Esophagus muscularis mucosa (tissue), 4 donors: ENCODE measurements around the gene CDADC1. TPM values are rescaled to one million over a fixed set of nuclear protein-coding genes. Genes with fewer than 3 reads are reported as not detected.
A peak's percentile ranks its signal among the peaks of the same experiment; 100 is the strongest.

Source experiments
- DNase-seq: peaks from one replicate; pipeline ENCODE4 v3.0.0-alpha.2; 2017; ENCODE audit errors: extremely low spot score
- H3K27ac ChIP-seq, 4 donors: fragments of 200-600 bp; sonication (generic); replicated peaks in 1 of 4; 1 replicate in 3 of 4; 2 replicates in 1 of 4; pipeline ENCODE4 v1.5.1; 2016 to 2019; ENCODE audit warnings: mild to moderate bottlenecking in 1 of 4
- H3K27me3 ChIP-seq, 4 donors: fragments of 200-600 bp; sonication (generic); one replicate each; pipeline versions ENCODE4 v1.5.1 to v1.6.0; 2016 to 2019
- H3K36me3 ChIP-seq, 4 donors: fragments of 200-600 bp; sonication (generic); one replicate each; pipeline ENCODE4 v1.5.1; 2016 to 2019
- H3K4me1 ChIP-seq, 4 donors: fragments of 200-600 bp; sonication (generic); one replicate each; pipeline ENCODE4 v1.5.1; 2016 to 2019
- H3K4me3 ChIP-seq, 4 donors: fragments of 200-600 bp; sonication (generic); 1 replicate in 2 of 4; 2 replicates in 2 of 4; pipeline ENCODE4 v1.5.1; 2016 to 2019; ENCODE audit warnings: mild to moderate bottlenecking in 4 of 4, moderate library complexity in 1 of 4
- H3K9me3 ChIP-seq, 4 donors: fragments of 200-600 bp; sonication (generic); 1 replicate in 3 of 4; 2 replicates in 1 of 4; pipeline ENCODE4 v1.5.1; 2016 to 2019
- CTCF ChIP-seq, 3 experiments: fragments of 200-600 bp in 2 of 3; fragments of 450-650 bp in 1 of 3; sonication (generic) in 2 of 3; IDR thresholded peaks; one replicate each; pipeline ENCODE4 v1.5.1; 2017 to 2019; ENCODE audit warnings: antibody characterized with exemption in 3 of 3, mild to moderate bottlenecking in 2 of 3, moderate library complexity in 1 of 3
- EP300 ChIP-seq: sonication (generic); formaldehyde crosslinking; IDR thresholded peaks from one replicate; pipeline ENCODE4 v1.6.1; 2017; ENCODE audit warnings: antibody characterized with exemption
- POLR2A ChIP-seq: fragments of 450-650 bp; IDR thresholded peaks from one replicate; pipeline ENCODE4 v1.6.1; 2017; ENCODE audit warnings: antibody characterized with exemption, moderate library complexity, mild to moderate bottlenecking, low read depth
- POLR2AphosphoS5 ChIP-seq, 2 donors: sonication (generic); formaldehyde crosslinking; IDR thresholded peaks; one replicate each; pipeline ENCODE4 v1.6.1; 2017; ENCODE audit warnings: antibody characterized with exemption in 2 of 2
- WGBS: methylation state at CpG from one replicate; pipeline ENCODE4 v1.1.5; 2018; 5-methylcytosine and 5-hydroxymethylcytosine counted together
- intact Hi-C: fragments of 100-400 bp; cut with DNase I; formaldehyde crosslinking; loops from one replicate; pipeline ENCODE4 v1.15.1; 2023
- total RNA-seq, 4 donors: library from RNA; depleted of rRNA; stranded (reverse); fragments of >200 nt; gene quantifications; one replicate each; pipeline versions ENCODE4 v1.1.0 to v1.2.1, GENCODE V29; 2016

CDADC1 gene
- total RNA-seq, 4 donors from 2014 or later: 6.2 to 7.5 (median 6.5) TPM

GRCh38 chr13:49216334-49216733 lies 31.4 kb upstream of the CDADC1 start:
- Histone ChIP-seq H3K27me3 (peaks cover 7 to 43% (median 22%) of the 10 kb centered on the region in 4 donors), H3K27ac (no peak overlapping the region), H3K9me3 (no peaks in the 10 kb centered on the region), H3K4me3 (no peak overlapping the region), H3K4me1 (peaks cover 10 to 24% (median 18%) of the 10 kb centered on the region in 4 donors), H3K36me3 (no peaks in the 10 kb centered on the region)
- intact Hi-C loops: no loop called here
- no peak for DNase-seq
- WGBS: 100% methylated on average over 6 of the region's 6 CpGs
- TF ChIP-seq EP300 (no peak), CTCF (IDR thresholded peaks at IDR 0.05) (no peak), POLR2AphosphoS5 (IDR thresholded peaks at IDR 0.05) (no peak), POLR2A (no peak)

GRCh38 chr13:49217962-49218492 lies 29.7 kb upstream of the CDADC1 start:
- Histone ChIP-seq H3K27me3 (peaks cover 7 to 60% (median 27%) of the 10 kb centered on the region in 4 donors), H3K36me3 (no peaks in the 10 kb centered on the region)
- TF ChIP-seq POLR2A (no peak), CTCF (IDR thresholded peaks at IDR 0.05) (no peak), EP300 (no peak), POLR2AphosphoS5 (IDR thresholded peaks at IDR 0.05) (no peak)

DNA sequence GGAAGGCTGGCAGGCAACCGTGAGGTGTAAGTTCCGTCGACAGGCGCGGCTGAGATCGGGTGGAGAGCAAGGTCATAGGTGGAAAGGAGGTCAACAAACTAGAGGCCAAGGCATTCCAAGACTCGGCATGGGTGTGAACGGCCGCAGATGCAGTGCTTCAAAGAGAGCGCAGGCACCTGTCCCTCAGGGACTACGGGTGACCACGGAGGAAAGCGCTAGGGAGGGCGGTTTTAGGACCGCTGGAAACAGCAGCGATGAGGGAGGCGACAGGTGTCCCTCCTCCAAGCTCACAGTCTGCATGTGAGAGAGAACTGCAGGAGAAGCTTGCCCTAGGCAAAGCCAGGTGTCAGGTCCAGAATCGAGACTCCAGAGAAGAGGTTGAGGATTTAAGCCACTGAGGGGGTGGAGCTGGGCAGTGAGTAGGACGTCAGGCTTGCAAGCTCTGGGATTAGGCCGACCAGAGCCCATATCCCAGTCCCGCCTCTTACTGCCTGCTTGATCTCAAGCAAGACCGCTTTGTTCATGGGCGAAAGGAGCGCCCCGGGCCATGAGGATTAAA lies 29.2 kb upstream of the CDADC1 start:
- H3K4me3 ChIP-seq: no peak overlapping the region
- DNase-seq: no peak
- no peak overlapping the region for H3K27ac ChIP-seq
- no peaks in the 10 kb centered on the region for H3K36me3 ChIP-seq
- no peaks in the 10 kb centered on the region for H3K9me3 ChIP-seq
- intact Hi-C loops: no loop called here
- 58% methylated on average over 22 of the region's 25 CpGs for WGBS
- TF ChIP-seq EP300 (no peak), POLR2AphosphoS5 (IDR thresholded peaks at IDR 0.05) (no peak), CTCF (IDR thresholded peaks at IDR 0.05) (no peak), POLR2A (no peak)
- peaks cover 10 to 24% (median 19%) of the 10 kb centered on the region in 4 donors for H3K4me1 ChIP-seq
- peaks cover 7 to 66% (median 27%) of the 10 kb centered on the region in 4 donors for H3K27me3 ChIP-seq

More at GRCh38 chr13:49217962-49218492, 29.7 kb upstream of the CDADC1 start:
- peak; percentile 62 for DNase-seq
- intact Hi-C loops: no loop called here
- Histone ChIP-seq H3K4me1 (peaks cover 10 to 24% (median 19%) of the 10 kb centered on the region in 4 donors), H3K27ac (no peak overlapping the region), H3K4me3 (no peak overlapping the region), H3K9me3 (no peaks in the 10 kb centered on the region)
- 59% methylated on average over 17 of the region's 17 CpGs for WGBS

- H3K27ac ChIP-seq: no peak overlapping the region
- H3K4me3 ChIP-seq: peak overlapping the region; percentile 54 to 64 (median 56)
- H3K4me1 ChIP-seq: peaks cover 10 to 24% (median 19%) of the 10 kb centered on the region in 4 donors
- H3K36me3 ChIP-seq: no peaks in the 10 kb centered on the region
- TF ChIP-seq POLR2A (no peak), POLR2AphosphoS5 (IDR thresholded peaks at IDR 0.05) (no peak), CTCF (IDR thresholded peaks at IDR 0.05) (no peak)
- no peak for DNase-seq
- intact Hi-C loops: no loop called here
- 31% methylated on average over 9 of the region's 17 CpGs for WGBS
- H3K27me3 ChIP-seq: peaks cover 7 to 72% (median 27%) of the 10 kb centered on the region in 4 donors
- H3K9me3 ChIP-seq: no peaks in the 10 kb centered on the region
Observed at GRCh38 chr13:49219647-49220035, 28.1 kb upstream of the CDADC1 start.
